ENCODE results near the gene KCNH8.

The KCNH8 gene

GRCh38 chr3:19439944-19440343, 291.6 kb downstream of the KCNH8 start:
- H3K4me1 ChIP-seq (ENCODE audit: control insufficient read depth, low read depth, low read length) = no peaks in the 10 kb centered on the region
- no peak overlapping the region for H3K4me3 ChIP-seq (ENCODE audit: low read length)
- no peak overlapping the region for H2BK5ac ChIP-seq (ENCODE audit: low read length)
- no peak overlapping the region for H3K56ac ChIP-seq (ENCODE audit: low read length)
- no peak overlapping the region for H2AK5ac ChIP-seq (ENCODE audit: low read length)
- H2BK15ac ChIP-seq (replicated peaks; ENCODE audit: low read depth) = no peak overlapping the region
- H3K23ac ChIP-seq (ENCODE audit: low read length) = no peak overlapping the region
- no peak overlapping the region for H2BK120ac ChIP-seq (ENCODE audit: low read depth, low read length)
- no peak overlapping the region for H3K27ac ChIP-seq (ENCODE audit: low read depth, low read length)
- no peak overlapping the region for H4K5ac ChIP-seq (ENCODE audit: low read length)
- H3K9ac ChIP-seq (ENCODE audit: low read length) = no peak overlapping the region
- no peaks in the 10 kb centered on the region for H3K36me3 ChIP-seq (ENCODE audit: control insufficient read depth, insufficient read depth, low read length)
- H3K4me2 ChIP-seq (ENCODE audit: low read length) = no peak overlapping the region
- DNase-seq = no peak
- no peaks in the 10 kb centered on the region for H3K79me2 ChIP-seq (ENCODE audit: control insufficient read depth, insufficient read depth, low read length)
- H3K79me1 ChIP-seq (ENCODE audit: low read length) = no peaks in the 10 kb centered on the region
- no peak overlapping the region for H3K18ac ChIP-seq (ENCODE audit: low read length)
- H4K8ac ChIP-seq (ENCODE audit: low read depth, low read length) = no peak overlapping the region
- H3K4ac ChIP-seq (ENCODE audit: low read depth, low read length) = no peak overlapping the region
- H3K27me3 ChIP-seq (ENCODE audit: insufficient read depth, low read length, poor library complexity) = no peaks in the 10 kb centered on the region

- Histone ChIP-seq H2BK120ac (ENCODE audit: low read depth, low read length) (no peak overlapping the region), H3K4me2 (ENCODE audit: low read length) (no peak overlapping the region), H3K56ac (ENCODE audit: low read length) (no peak overlapping the region), H3K79me2 (ENCODE audit: control insufficient read depth, insufficient read depth, low read length) (no peaks in the 10 kb centered on the region), H2BK15ac (replicated peaks; ENCODE audit: low read depth) (no peak overlapping the region), H4K5ac (ENCODE audit: low read length) (no peak overlapping the region), H2BK5ac (ENCODE audit: low read length) (no peak overlapping the region), H2AK5ac (ENCODE audit: low read length) (no peak overlapping the region), H3K4me3 (ENCODE audit: low read length) (no peak overlapping the region), H3K27me3 (ENCODE audit: insufficient read depth, low read length, poor library complexity) (no peaks in the 10 kb centered on the region), H3K4ac (ENCODE audit: low read depth, low read length) (no peak overlapping the region), H3K18ac (ENCODE audit: low read length) (no peak overlapping the region), H3K27ac (ENCODE audit: low read depth, low read length) (no peak overlapping the region), H3K36me3 (ENCODE audit: control insufficient read depth, insufficient read depth, low read length) (no peaks in the 10 kb centered on the region), H3K23ac (ENCODE audit: low read length) (no peak overlapping the region), H3K4me1 (ENCODE audit: control insufficient read depth, low read depth, low read length) (no peaks in the 10 kb centered on the region), H4K8ac (ENCODE audit: low read depth, low read length) (no peak overlapping the region), H3K9ac (ENCODE audit: low read length) (no peak overlapping the region), H3K79me1 (ENCODE audit: low read length) (no peaks in the 10 kb centered on the region)
- no peak for DNase-seq
- WGBS (ENCODE audit: extremely low coverage, insufficient coverage, low lambda C conversion rate) = no CpG with 5 or more reads among the region's 2 CpGs
Measured at GRCh38 chr3:19446138-19446537, 297.8 kb downstream of the KCNH8 start.

- H4K8ac ChIP-seq (ENCODE audit: low read depth, low read length) = no peak overlapping the region
- WGBS (ENCODE audit: extremely low coverage, insufficient coverage, low lambda C conversion rate) = no CpG with 5 or more reads among the region's 1 CpG
Measured at GRCh38 chr3:19446687-19447086, 298.4 kb downstream of the KCNH8 start.

GRCh38 chr3:19455546-19455945, 307.2 kb downstream of the KCNH8 start:
- H3K27me3 ChIP-seq (ENCODE audit: insufficient read depth, low read length, poor library complexity) = no peaks in the 10 kb centered on the region
- no peaks in the 10 kb centered on the region for H3K4me1 ChIP-seq (ENCODE audit: control insufficient read depth, low read depth, low read length)
- no peak overlapping the region for H3K56ac ChIP-seq (ENCODE audit: low read length)
- H3K4me2 ChIP-seq (ENCODE audit: low read length) = no peak overlapping the region
- no peak overlapping the region for H2BK5ac ChIP-seq (ENCODE audit: low read length)
- H3K4ac ChIP-seq (ENCODE audit: low read depth, low read length) = no peak overlapping the region
- no peak overlapping the region for H3K18ac ChIP-seq (ENCODE audit: low read length)
- H3K27ac ChIP-seq (ENCODE audit: low read depth, low read length) = no peak overlapping the region
- no peak overlapping the region for H3K4me3 ChIP-seq (ENCODE audit: low read length)
- no peak for DNase-seq
- no peaks in the 10 kb centered on the region for H3K79me2 ChIP-seq (ENCODE audit: control insufficient read depth, insufficient read depth, low read length)
- H4K5ac ChIP-seq (ENCODE audit: low read length) = no peak overlapping the region
- H2BK120ac ChIP-seq (ENCODE audit: low read depth, low read length) = no peak overlapping the region
- H2AK5ac ChIP-seq (ENCODE audit: low read length) = no peak overlapping the region
- no peak overlapping the region for H4K8ac ChIP-seq (ENCODE audit: low read depth, low read length)
- H2BK15ac ChIP-seq (replicated peaks; ENCODE audit: low read depth) = no peak overlapping the region
- H3K23ac ChIP-seq (ENCODE audit: low read length) = no peak overlapping the region
- H3K36me3 ChIP-seq (ENCODE audit: control insufficient read depth, insufficient read depth, low read length) = no peaks in the 10 kb centered on the region
- H3K79me1 ChIP-seq (ENCODE audit: low read length) = no peaks in the 10 kb centered on the region
- no CpG with 5 or more reads among the region's 4 CpGs for WGBS (ENCODE audit: extremely low coverage, insufficient coverage, low lambda C conversion rate)
- no peak overlapping the region for H3K9ac ChIP-seq (ENCODE audit: low read length)

More at GRCh38 chr3:19446687-19447086, 298.4 kb downstream of the KCNH8 start:
- H2BK120ac ChIP-seq (ENCODE audit: low read depth, low read length) = no peak overlapping the region
- H2BK15ac ChIP-seq (replicated peaks; ENCODE audit: low read depth) = no peak overlapping the region
- no peak overlapping the region for H3K4ac ChIP-seq (ENCODE audit: low read depth, low read length)
- no peaks in the 10 kb centered on the region for H3K36me3 ChIP-seq (ENCODE audit: control insufficient read depth, insufficient read depth, low read length)
- no peaks in the 10 kb centered on the region for H3K4me1 ChIP-seq (ENCODE audit: control insufficient read depth, low read depth, low read length)
- no peak overlapping the region for H3K27ac ChIP-seq (ENCODE audit: low read depth, low read length)
- H2BK5ac ChIP-seq (ENCODE audit: low read length) = no peak overlapping the region
- no peak overlapping the region for H3K9ac ChIP-seq (ENCODE audit: low read length)
- no peak overlapping the region for H3K56ac ChIP-seq (ENCODE audit: low read length)
- no peaks in the 10 kb centered on the region for H3K79me1 ChIP-seq (ENCODE audit: low read length)
- H2AK5ac ChIP-seq (ENCODE audit: low read length) = no peak overlapping the region
- H3K23ac ChIP-seq (ENCODE audit: low read length) = no peak overlapping the region
- H3K4me3 ChIP-seq (ENCODE audit: low read length) = no peak overlapping the region
- no peak overlapping the region for H3K18ac ChIP-seq (ENCODE audit: low read length)
- no peak overlapping the region for H4K5ac ChIP-seq (ENCODE audit: low read length)
- no peak overlapping the region for H3K4me2 ChIP-seq (ENCODE audit: low read length)
- H3K27me3 ChIP-seq (ENCODE audit: insufficient read depth, low read length, poor library complexity) = no peaks in the 10 kb centered on the region
- no peaks in the 10 kb centered on the region for H3K79me2 ChIP-seq (ENCODE audit: control insufficient read depth, insufficient read depth, low read length)
- no peak for DNase-seq

- no CpG with 5 or more reads among the region's 3 CpGs for WGBS (ENCODE audit: extremely low coverage, insufficient coverage, low lambda C conversion rate)
Measured at GRCh38 chr3:19456738-19457137, 308.4 kb downstream of the KCNH8 start.

GRCh38 chr3:19457449-19457848, 309.1 kb downstream of the KCNH8 start:
- no peak overlapping the region for H2BK15ac ChIP-seq (replicated peaks; ENCODE audit: low read depth)
- no peak overlapping the region for H3K4ac ChIP-seq (ENCODE audit: low read depth, low read length)
- no peaks in the 10 kb centered on the region for H3K36me3 ChIP-seq (ENCODE audit: control insufficient read depth, insufficient read depth, low read length)
- no CpG with 5 or more reads among the region's 3 CpGs for WGBS (ENCODE audit: extremely low coverage, insufficient coverage, low lambda C conversion rate)
- H3K27me3 ChIP-seq (ENCODE audit: insufficient read depth, low read length, poor library complexity) = no peaks in the 10 kb centered on the region
- no peak for DNase-seq
- H3K79me2 ChIP-seq (ENCODE audit: control insufficient read depth, insufficient read depth, low read length) = no peaks in the 10 kb centered on the region
- no peak overlapping the region for H3K27ac ChIP-seq (ENCODE audit: low read depth, low read length)
- H3K18ac ChIP-seq (ENCODE audit: low read length) = no peak overlapping the region
- no peak overlapping the region for H3K4me3 ChIP-seq (ENCODE audit: low read length)
- no peak overlapping the region for H2BK120ac ChIP-seq (ENCODE audit: low read depth, low read length)
- H3K4me1 ChIP-seq (ENCODE audit: control insufficient read depth, low read depth, low read length) = no peaks in the 10 kb centered on the region
- H4K5ac ChIP-seq (ENCODE audit: low read length) = no peak overlapping the region
- no peak overlapping the region for H2BK5ac ChIP-seq (ENCODE audit: low read length)
- no peaks in the 10 kb centered on the region for H3K79me1 ChIP-seq (ENCODE audit: low read length)
- no peak overlapping the region for H4K8ac ChIP-seq (ENCODE audit: low read depth, low read length)
- no peak overlapping the region for H3K4me2 ChIP-seq (ENCODE audit: low read length)
- H3K9ac ChIP-seq (ENCODE audit: low read length) = no peak overlapping the region
- H2AK5ac ChIP-seq (ENCODE audit: low read length) = no peak overlapping the region
- no peak overlapping the region for H3K56ac ChIP-seq (ENCODE audit: low read length)
- H3K23ac ChIP-seq (ENCODE audit: low read length) = no peak overlapping the region

More at GRCh38 chr3:19456738-19457137, 308.4 kb downstream of the KCNH8 start:
- no peak overlapping the region for H3K9ac ChIP-seq (ENCODE audit: low read length)
- H2AK5ac ChIP-seq (ENCODE audit: low read length) = no peak overlapping the region
- H3K23ac ChIP-seq (ENCODE audit: low read length) = no peak overlapping the region
- no peak overlapping the region for H3K4me2 ChIP-seq (ENCODE audit: low read length)
- no peak overlapping the region for H4K5ac ChIP-seq (ENCODE audit: low read length)
- DNase-seq = no peak
- H3K4me1 ChIP-seq (ENCODE audit: control insufficient read depth, low read depth, low read length) = no peaks in the 10 kb centered on the region
- no peaks in the 10 kb centered on the region for H3K79me1 ChIP-seq (ENCODE audit: low read length)
- H2BK5ac ChIP-seq (ENCODE audit: low read length) = no peak overlapping the region
- H3K27me3 ChIP-seq (ENCODE audit: insufficient read depth, low read length, poor library complexity) = no peaks in the 10 kb centered on the region
- no peak overlapping the region for H4K8ac ChIP-seq (ENCODE audit: low read depth, low read length)
- H3K56ac ChIP-seq (ENCODE audit: low read length) = no peak overlapping the region
- no peak overlapping the region for H3K18ac ChIP-seq (ENCODE audit: low read length)
- no peaks in the 10 kb centered on the region for H3K79me2 ChIP-seq (ENCODE audit: control insufficient read depth, insufficient read depth, low read length)
- H2BK15ac ChIP-seq (replicated peaks; ENCODE audit: low read depth) = no peak overlapping the region
- H3K36me3 ChIP-seq (ENCODE audit: control insufficient read depth, insufficient read depth, low read length) = no peaks in the 10 kb centered on the region
- no peak overlapping the region for H3K4ac ChIP-seq (ENCODE audit: low read depth, low read length)
- no peak overlapping the region for H3K4me3 ChIP-seq (ENCODE audit: low read length)
- H2BK120ac ChIP-seq (ENCODE audit: low read depth, low read length) = no peak overlapping the region
- no peak overlapping the region for H3K27ac ChIP-seq (ENCODE audit: low read depth, low read length)
